ENCODE data around the gene GTF2H1. TPM values are rescaled to one million over a fixed set of nuclear protein-coding genes. Genes with fewer than 3 reads are reported as not detected.

GTF2H1 gene
- total and polyA plus RNA-seq, 2 donors (not counting 1 experiment from before 2014, with no cell fraction given) = 43.7 to 71.9 TPM

DNA sequence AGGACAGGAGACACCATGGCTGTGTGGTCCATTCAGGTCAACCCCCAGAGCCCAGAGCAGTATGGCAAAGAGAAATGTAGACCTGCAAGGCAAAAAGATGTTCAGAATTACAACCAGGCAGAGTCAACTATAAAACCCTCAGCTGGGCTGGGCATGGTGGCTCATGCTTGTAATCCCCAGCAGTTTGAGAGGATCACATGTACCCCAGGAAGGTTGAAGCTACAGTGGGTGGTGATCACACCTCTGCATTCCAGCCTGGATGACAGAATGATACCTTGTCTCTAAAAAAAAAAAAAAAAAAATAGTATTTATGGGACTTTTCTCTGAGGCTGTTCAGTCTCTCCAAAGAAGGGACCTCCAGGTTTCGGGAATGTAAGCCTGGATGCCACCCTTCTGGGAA lies 53.6 kb downstream of the GTF2H1 start:
- intact Hi-C loops (cut with micrococcal nuclease) = no loop called here
- Histone ChIP-seq H3K4me1 (ENCODE audit: control insufficient read depth in 2 of 2, insufficient read depth in 2 of 2, low read length in 2 of 2) (no peaks in the 10 kb centered on the region), H2AFZ (ENCODE audit: insufficient read depth, low read depth, low read length, poor library complexity, severe bottlenecking) (no peak overlapping the region), H3K36me3 (replicated peaks in 1 of 2; ENCODE audit: control extremely low read depth in 1 of 2, control insufficient read depth in 1 of 2, extremely low read depth in 1 of 2, insufficient read depth in 2 of 2, low read length in 1 of 2) (no peaks in the 10 kb centered on the region), H3K27ac (ENCODE audit: low read length in 2 of 2) (no peak overlapping the region), H3K27me3 (replicated peaks in 1 of 4; ENCODE audit: control extremely low read depth in 1 of 4, control insufficient read depth in 3 of 4, insufficient read depth in 4 of 4, low read length in 3 of 4) (no peaks in the 10 kb centered on the region), H3K4me3 (ENCODE audit: control extremely low read depth in 1 of 5, extremely low read depth in 1 of 5, insufficient read depth in 1 of 5, low read depth in 2 of 5, low read length in 4 of 5) (no peak overlapping the region), H3K9me3 (ENCODE audit: control extremely low read depth in 1 of 3, control insufficient read depth in 2 of 3, insufficient read depth in 1 of 3, low read length in 2 of 3) (no peaks in the 10 kb centered on the region), H4K20me1 (ENCODE audit: control insufficient read depth, insufficient read depth, low read length, poor library complexity, severe bottlenecking) (no peaks in the 10 kb centered on the region), H3K9ac (ENCODE audit: low read length) (no peak overlapping the region), H3K79me2 (ENCODE audit: control insufficient read depth, insufficient read depth, low read length) (no peaks in the 10 kb centered on the region), H3K4me2 (replicated peaks; ENCODE audit: low read depth, low read length, poor library complexity, severe bottlenecking) (no peak overlapping the region)
- no peak overlapping the region for H3K4me3 Mint-ChIP-seq
- no peak overlapping the region for H3K27ac Mint-ChIP-seq
- TF ChIP-seq EZH2 (IDR thresholded peaks at IDR 0.05; ENCODE audit: borderline replicate concordance, insufficient read depth, low read depth, low read length, poor library complexity, severe bottlenecking) = no peak
- TF ChIP-seq, protein P1, sequence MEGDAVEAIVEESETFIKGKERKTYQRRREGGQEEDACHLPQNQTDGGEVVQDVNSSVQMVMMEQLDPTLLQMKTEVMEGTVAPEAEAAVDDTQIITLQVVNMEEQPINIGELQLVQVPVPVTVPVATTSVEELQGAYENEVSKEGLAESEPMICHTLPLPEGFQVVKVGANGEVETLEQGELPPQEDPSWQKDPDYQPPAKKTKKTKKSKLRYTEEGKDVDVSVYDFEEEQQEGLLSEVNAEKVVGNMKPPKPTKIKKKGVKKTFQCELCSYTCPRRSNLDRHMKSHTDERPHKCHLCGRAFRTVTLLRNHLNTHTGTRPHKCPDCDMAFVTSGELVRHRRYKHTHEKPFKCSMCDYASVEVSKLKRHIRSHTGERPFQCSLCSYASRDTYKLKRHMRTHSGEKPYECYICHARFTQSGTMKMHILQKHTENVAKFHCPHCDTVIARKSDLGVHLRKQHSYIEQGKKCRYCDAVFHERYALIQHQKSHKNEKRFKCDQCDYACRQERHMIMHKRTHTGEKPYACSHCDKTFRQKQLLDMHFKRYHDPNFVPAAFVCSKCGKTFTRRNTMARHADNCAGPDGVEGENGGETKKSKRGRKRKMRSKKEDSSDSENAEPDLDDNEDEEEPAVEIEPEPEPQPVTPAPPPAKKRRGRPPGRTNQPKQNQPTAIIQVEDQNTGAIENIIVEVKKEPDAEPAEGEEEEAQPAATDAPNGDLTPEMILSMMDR (IDR thresholded peaks at IDR 0.05) = no peak
- POLR2A ChIA-PET = no interaction called here
- CTCF ChIA-PET = interaction anchor here (0.6 kb wide), 1 partner anchor 1190 kb away, joined by 4 read pairs; no protein-coding TSS in a partner anchor
- no peak for ATAC-seq (ENCODE audit: low read depth)
- no peaks in the 10 kb centered on the region for H3K9me3 Mint-ChIP-seq (ENCODE audit: insufficient read depth)
- WGBS (ENCODE audit: insufficient coverage) = 86% methylated on average over 1 of the region's 1 CpG
- no peak for DNase-seq
- no peaks in the 10 kb centered on the region for H3K4me1 Mint-ChIP-seq
- H3K27me3 Mint-ChIP-seq = no peaks in the 10 kb centered on the region

DNA sequence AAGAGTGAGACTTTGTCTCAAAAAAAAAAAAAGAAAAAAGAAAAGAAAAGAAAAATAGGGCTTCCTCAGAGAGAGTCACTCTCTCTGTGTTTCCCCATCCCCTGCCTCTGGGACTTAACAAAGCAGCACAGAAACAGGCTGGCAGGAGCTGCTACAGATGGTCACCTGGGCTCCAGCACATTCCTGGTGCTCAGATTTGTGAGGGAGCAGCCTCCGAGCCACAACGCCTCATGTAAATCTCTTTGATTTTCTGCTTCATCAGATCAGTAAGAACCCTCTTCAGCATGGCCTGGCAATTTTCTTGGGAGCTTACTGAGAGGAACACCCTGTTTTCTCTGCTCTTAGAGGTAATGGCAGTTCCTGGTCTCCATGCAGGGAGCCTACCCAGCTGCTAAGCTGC lies 56.8 kb downstream of the GTF2H1 start:
- intact Hi-C loops (cut with micrococcal nuclease) = no loop called here
- Mint-ChIP-seq H3K9me3 (ENCODE audit: insufficient read depth) (no peaks in the 10 kb centered on the region), H3K27ac (no peak overlapping the region), H3K4me1 (peaks cover 14% of the 10 kb centered on the region), H3K27me3 (no peaks in the 10 kb centered on the region), H3K4me3 (no peak overlapping the region)
- no peak overlapping the region for H3K4me3 ChIP-seq (ENCODE audit: control extremely low read depth in 1 of 5, extremely low read depth in 1 of 5, insufficient read depth in 1 of 5, low read depth in 2 of 5, low read length in 4 of 5)
- no peaks in the 10 kb centered on the region for H3K27me3 ChIP-seq (replicated peaks in 1 of 4; ENCODE audit: control extremely low read depth in 1 of 4, control insufficient read depth in 3 of 4, insufficient read depth in 4 of 4, low read length in 3 of 4)
- ChIA-PET POLR2A (no interaction called here), CTCF (no interaction called here)
- peaks cover 13% of the 10 kb centered on the region in 2 donors for H3K4me1 ChIP-seq (ENCODE audit: control insufficient read depth in 2 of 2, insufficient read depth in 2 of 2, low read length in 2 of 2)
- DNase-seq = no peak
- H3K27ac ChIP-seq (ENCODE audit: low read length in 2 of 2) = no peak overlapping the region
- H3K79me2 ChIP-seq (ENCODE audit: control insufficient read depth, insufficient read depth, low read length) = no peaks in the 10 kb centered on the region
- TF ChIP-seq EZH2 (IDR thresholded peaks at IDR 0.05; ENCODE audit: borderline replicate concordance, insufficient read depth, low read depth, low read length, poor library complexity, severe bottlenecking) = no peak
- TF ChIP-seq, protein P1 (IDR thresholded peaks at IDR 0.05) = no peak
- no peak for ATAC-seq (ENCODE audit: low read depth)
- no peak overlapping the region for H3K4me2 ChIP-seq (replicated peaks; ENCODE audit: low read depth, low read length, poor library complexity, severe bottlenecking)
- no peaks in the 10 kb centered on the region for H3K9me3 ChIP-seq (ENCODE audit: control extremely low read depth in 1 of 3, control insufficient read depth in 2 of 3, insufficient read depth in 1 of 3, low read length in 2 of 3)
- H4K20me1 ChIP-seq (ENCODE audit: control insufficient read depth, insufficient read depth, low read length, poor library complexity, severe bottlenecking) = no peaks in the 10 kb centered on the region
- no peaks in the 10 kb centered on the region for H3K36me3 ChIP-seq (replicated peaks in 1 of 2; ENCODE audit: control extremely low read depth in 1 of 2, control insufficient read depth in 1 of 2, extremely low read depth in 1 of 2, insufficient read depth in 2 of 2, low read length in 1 of 2)
- WGBS (ENCODE audit: insufficient coverage) = 55% methylated on average over 2 of the region's 2 CpGs
- no peak overlapping the region for H3K9ac ChIP-seq (ENCODE audit: low read length)
- no peak overlapping the region for H2AFZ ChIP-seq (ENCODE audit: insufficient read depth, low read depth, low read length, poor library complexity, severe bottlenecking)
